ENCODE measurements around the gene STARD5.
"Not testable (repeated sequence)": the region's sequence is repeated elsewhere in the genome, so short reads cannot be mapped to it uniquely, and the experiment has no call there.

Gene STARD5

GRCh38 chr15:81349271-81349670, 25.3 kb upstream of the STARD5 start:
- DNase-seq (ENCODE audit: low read depth in 1 of 2, low spot score in 1 of 2): no peak
- Histone ChIP-seq H3K4me3 (replicated peaks; ENCODE audit: insufficient read depth, low read length) (no peak overlapping the region), H3K27me3 (ENCODE audit: insufficient read depth, poor library complexity, severe bottlenecking) (no peaks in the 10 kb centered on the region), H3K27ac (replicated peaks) (no peak overlapping the region)
- TF ChIP-seq CTCF (IDR thresholded peaks at IDR 0.05; ENCODE audit: insufficient read depth, low read length): no peak
- no peak for TF ChIP-seq REST (IDR thresholded peaks at IDR 0.05; ENCODE audit: insufficient replicate concordance, low read depth)
- no peak for TF ChIP-seq GABPA (IDR thresholded peaks at IDR 0.05; ENCODE audit: low read depth)
- TF ChIP-seq POLR2AphosphoS5 (IDR thresholded peaks at IDR 0.05; ENCODE audit: low read depth): no peak
- TF ChIP-seq SPI1 (IDR thresholded peaks at IDR 0.05; ENCODE audit: borderline replicate concordance, low read depth): no peak

GRCh38 chr15:81348691-81349090, 24.8 kb upstream of the STARD5 start:
- not testable (repeated sequence) for H3K27ac ChIP-seq (replicated peaks); DNase-seq (ENCODE audit: low read depth in 1 of 2, low spot score in 1 of 2); H3K4me3 ChIP-seq (replicated peaks; ENCODE audit: insufficient read depth, low read length); H3K27me3 ChIP-seq (ENCODE audit: insufficient read depth, poor library complexity, severe bottlenecking)

GRCh38 chr15:81347910-81348309, 24.0 kb upstream of the STARD5 start:
- Histone ChIP-seq H3K27ac (replicated peaks) (no peak overlapping the region), H3K27me3 (ENCODE audit: insufficient read depth, poor library complexity, severe bottlenecking) (no peaks in the 10 kb centered on the region), H3K4me3 (replicated peaks; ENCODE audit: insufficient read depth, low read length) (no peak overlapping the region)
- no peak for DNase-seq (ENCODE audit: low read depth in 1 of 2, low spot score in 1 of 2)
- no peak for TF ChIP-seq GABPA (IDR thresholded peaks at IDR 0.05; ENCODE audit: low read depth)
- TF ChIP-seq POLR2AphosphoS5 (IDR thresholded peaks at IDR 0.05; ENCODE audit: low read depth): no peak
- no peak for TF ChIP-seq SPI1 (IDR thresholded peaks at IDR 0.05; ENCODE audit: borderline replicate concordance, low read depth)
- no peak for TF ChIP-seq CTCF (IDR thresholded peaks at IDR 0.05; ENCODE audit: insufficient read depth, low read length)
- no peak for TF ChIP-seq REST (IDR thresholded peaks at IDR 0.05; ENCODE audit: insufficient replicate concordance, low read depth)

- DNase-seq (ENCODE audit: low read depth in 1 of 2, low spot score in 1 of 2): no peak
- Histone ChIP-seq H3K27ac (replicated peaks) (no peak overlapping the region), H3K4me3 (replicated peaks; ENCODE audit: insufficient read depth, low read length) (no peak overlapping the region), H3K27me3 (ENCODE audit: insufficient read depth, poor library complexity, severe bottlenecking) (no peaks in the 10 kb centered on the region)
- no peak for TF ChIP-seq GABPA (IDR thresholded peaks at IDR 0.05; ENCODE audit: low read depth)
- TF ChIP-seq POLR2AphosphoS5 (IDR thresholded peaks at IDR 0.05; ENCODE audit: low read depth): no peak
Observed at GRCh38 chr15:81346611-81347010, 22.7 kb upstream of the STARD5 start.

GRCh38 chr15:81343371-81343770, 19.4 kb upstream of the STARD5 start:
- no peaks in the 10 kb centered on the region for H3K27me3 ChIP-seq (ENCODE audit: insufficient read depth, poor library complexity, severe bottlenecking)
- no peak for DNase-seq (ENCODE audit: low read depth in 1 of 2, low spot score in 1 of 2)
- no peak for TF ChIP-seq REST (IDR thresholded peaks at IDR 0.05; ENCODE audit: insufficient replicate concordance, low read depth)
- no peak for TF ChIP-seq SPI1 (IDR thresholded peaks at IDR 0.05; ENCODE audit: borderline replicate concordance, low read depth)
- TF ChIP-seq CTCF (IDR thresholded peaks at IDR 0.05; ENCODE audit: insufficient read depth, low read length): no peak
- no peak for TF ChIP-seq POLR2AphosphoS5 (IDR thresholded peaks at IDR 0.05; ENCODE audit: low read depth)
- no peak overlapping the region for H3K27ac ChIP-seq (replicated peaks)
- H3K4me3 ChIP-seq (replicated peaks; ENCODE audit: insufficient read depth, low read length): no peak overlapping the region

All from HL-60 (cell line).